Measurements from ENCODE around the gene PAQR3. TPM values are rescaled to one million over a fixed set of nuclear protein-coding genes. Genes with fewer than 3 reads are reported as not detected.

Gene PAQR3
- total RNA-seq, 1 experiment from 2014 or later = 11.4 TPM

DNA sequence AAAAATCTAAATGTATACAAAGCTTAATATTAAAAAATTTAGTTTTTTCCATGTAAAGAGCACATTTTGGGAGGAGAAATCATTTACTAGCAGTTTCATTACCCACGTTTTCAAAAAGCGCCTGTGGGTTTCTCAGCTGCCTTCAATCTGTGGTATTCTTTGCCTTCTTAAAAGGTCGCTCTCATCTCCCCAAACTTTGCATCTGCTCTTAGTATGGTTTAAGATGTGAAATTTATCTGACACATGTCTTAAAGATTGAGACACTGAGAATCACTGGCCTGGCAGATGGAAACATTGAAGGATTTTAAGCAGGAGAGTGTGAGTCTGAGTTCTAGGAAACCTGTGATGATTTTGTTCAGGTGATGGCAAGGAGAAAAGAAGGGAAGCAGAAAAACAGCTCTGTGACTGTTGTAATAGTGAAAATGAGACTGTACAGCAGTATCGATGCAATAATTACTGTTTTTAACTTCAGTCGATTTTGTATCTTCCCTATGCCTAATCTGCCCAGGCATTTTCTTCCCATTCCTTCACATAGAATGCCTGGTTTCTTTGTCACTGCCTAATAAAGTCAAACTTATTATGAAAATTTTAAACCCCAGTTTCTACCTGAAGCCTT is 75.9 kb downstream of the PAQR3 start:
- no peaks in the 10 kb centered on the region for H3K4me1 ChIP-seq (ENCODE audit: insufficient read depth, low read length, poor library complexity, severe bottlenecking)
- ChIA-PET POLR2A (ENCODE audit: low non-redundant PET) (no interaction called here), CTCF (no interaction called here)
- no peak for DNase-seq (ENCODE audit: low spot score)
- BruUV-seq (replicated peaks) = no TSS peak
- intact Hi-C loops (cut with micrococcal nuclease; ENCODE audit: unreplicated experiment) = loop anchor here (5.0 to 10.0 kb wide), 5 partner anchors 86 to 906 kb away; partner anchors contain the start of gene BMP2K
- H3K27me3 ChIP-seq (replicated peaks; ENCODE audit: insufficient read depth, low read depth, low read length, poor library complexity) = no peaks in the 10 kb centered on the region
- H3K36me3 ChIP-seq (ENCODE audit: insufficient read depth, low read length, poor library complexity, severe bottlenecking) = peaks cover 4% of the 10 kb centered on the region
- H3K9me3 ChIP-seq (ENCODE audit: low read depth, low read length, poor library complexity, severe bottlenecking) = no peaks in the 10 kb centered on the region
- H3K27ac ChIP-seq (ENCODE audit: low read depth, low read length, poor library complexity, severe bottlenecking) = no peak overlapping the region
- H3K4me3 ChIP-seq (ENCODE audit: low read depth, low read length, poor library complexity, severe bottlenecking) = no peak overlapping the region
- TF ChIP-seq, protein P1, sequence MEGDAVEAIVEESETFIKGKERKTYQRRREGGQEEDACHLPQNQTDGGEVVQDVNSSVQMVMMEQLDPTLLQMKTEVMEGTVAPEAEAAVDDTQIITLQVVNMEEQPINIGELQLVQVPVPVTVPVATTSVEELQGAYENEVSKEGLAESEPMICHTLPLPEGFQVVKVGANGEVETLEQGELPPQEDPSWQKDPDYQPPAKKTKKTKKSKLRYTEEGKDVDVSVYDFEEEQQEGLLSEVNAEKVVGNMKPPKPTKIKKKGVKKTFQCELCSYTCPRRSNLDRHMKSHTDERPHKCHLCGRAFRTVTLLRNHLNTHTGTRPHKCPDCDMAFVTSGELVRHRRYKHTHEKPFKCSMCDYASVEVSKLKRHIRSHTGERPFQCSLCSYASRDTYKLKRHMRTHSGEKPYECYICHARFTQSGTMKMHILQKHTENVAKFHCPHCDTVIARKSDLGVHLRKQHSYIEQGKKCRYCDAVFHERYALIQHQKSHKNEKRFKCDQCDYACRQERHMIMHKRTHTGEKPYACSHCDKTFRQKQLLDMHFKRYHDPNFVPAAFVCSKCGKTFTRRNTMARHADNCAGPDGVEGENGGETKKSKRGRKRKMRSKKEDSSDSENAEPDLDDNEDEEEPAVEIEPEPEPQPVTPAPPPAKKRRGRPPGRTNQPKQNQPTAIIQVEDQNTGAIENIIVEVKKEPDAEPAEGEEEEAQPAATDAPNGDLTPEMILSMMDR (conservative IDR thresholded peaks at IDR 0.05; ENCODE audit: low read depth, low read length) = no peak
- no peak for TF ChIP-seq EZH2 (IDR thresholded peaks at IDR 0.05; ENCODE audit: borderline replicate concordance, low read depth, low read length, poor library complexity, severe bottlenecking)

DNA sequence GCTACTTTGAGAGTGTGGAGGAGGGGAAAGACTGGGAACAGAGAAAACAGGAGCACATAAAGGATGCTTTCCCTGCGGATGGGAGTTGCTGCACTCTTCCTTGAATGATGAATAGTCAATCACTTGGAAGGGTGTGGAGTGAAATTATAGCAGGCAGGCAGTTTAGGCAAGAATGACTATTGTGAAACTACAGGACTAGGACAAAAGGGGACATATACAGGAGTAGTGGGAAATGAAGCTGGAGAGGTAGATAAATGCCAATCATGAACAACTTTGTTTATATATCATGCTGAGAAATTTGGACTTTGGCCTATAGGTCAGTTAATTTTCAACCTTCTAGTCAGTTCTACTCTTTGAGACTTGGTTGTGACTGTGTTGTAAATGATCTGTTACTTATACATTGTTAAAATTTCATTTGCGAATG is 76.9 kb downstream of the PAQR3 start:
- ChIA-PET CTCF (no interaction called here), POLR2A (ENCODE audit: low non-redundant PET) (no interaction called here)
- intact Hi-C loops (cut with micrococcal nuclease; ENCODE audit: unreplicated experiment) = loop anchor here (5.0 to 10.0 kb wide), 5 partner anchors 85 to 905 kb away; partner anchors contain the start of gene BMP2K
- Histone ChIP-seq H3K27ac (ENCODE audit: low read depth, low read length, poor library complexity, severe bottlenecking) (no peak overlapping the region), H3K4me1 (ENCODE audit: insufficient read depth, low read length, poor library complexity, severe bottlenecking) (no peaks in the 10 kb centered on the region), H3K9me3 (ENCODE audit: low read depth, low read length, poor library complexity, severe bottlenecking) (no peaks in the 10 kb centered on the region), H3K27me3 (replicated peaks; ENCODE audit: insufficient read depth, low read depth, low read length, poor library complexity) (no peaks in the 10 kb centered on the region), H3K36me3 (ENCODE audit: insufficient read depth, low read length, poor library complexity, severe bottlenecking) (peaks cover 4% of the 10 kb centered on the region), H3K4me3 (ENCODE audit: low read depth, low read length, poor library complexity, severe bottlenecking) (no peak overlapping the region)
- no peak for DNase-seq (ENCODE audit: low spot score)
- no TSS peak for BruUV-seq (replicated peaks)
- TF ChIP-seq, protein P1 (conservative IDR thresholded peaks at IDR 0.05; ENCODE audit: low read depth, low read length) = no peak
- no peak for TF ChIP-seq EZH2 (IDR thresholded peaks at IDR 0.05; ENCODE audit: borderline replicate concordance, low read depth, low read length, poor library complexity, severe bottlenecking)

Other genes starting within 250 kb of the PAQR3 start
- gene BMP2K, start 163.1 kb downstream of the PAQR3 start, total RNA-seq (2021) = 13.2 and 14.3 TPM in 2 replicates

All from A673 (cell line).